Naive thymus-derived CD4-positive, alpha-beta T cell (primary cell): ENCODE measurements around the gene THPO. TPM values are rescaled to one million over a fixed set of nuclear protein-coding genes. Genes with fewer than 3 reads are reported as not detected.

Source experiments
- ATAC-seq: fragments of 150-1000 bp; cut with Tn5 transposase; 2 replicates; pipeline ENCODE4 v1.10.0; 2021; ENCODE audit warnings: mild to moderate bottlenecking, moderate library complexity
- CTCF ChIA-PET: fragments of 350-600 bp; sonication (Branson Sonifier 250); formaldehyde crosslinking; loops from one replicate; lab custom pipeline; 2021; ENCODE audit warnings: antibody characterized with exemption; lab: Charles Lee
- POLR2A ChIA-PET: fragments of 350-600 bp; sonication (Branson Sonifier 250); formaldehyde crosslinking; loops from one replicate; lab custom pipeline; 2021; ENCODE audit warnings: antibody characterized with exemption, inconsistent platforms; lab: Charles Lee
- DNase-seq, 9 donors: peaks; one replicate each; pipeline versions ENCODE4 v3.0.0 to v3.0.0-alpha.2; 2020 to 2022; ENCODE audit warnings: mixed read lengths in 1 of 9
- H3K27ac ChIP-seq: one replicate; pipeline ENCODE4 v1.7.0; 2013; ENCODE audit warnings: mild to moderate bottlenecking, low read depth, low read length, moderate library complexity
- H3K27me3 ChIP-seq, 2 donors: one replicate each; pipeline ENCODE4 v1.7.0; 2013; ENCODE audit warnings: low read length in 2 of 2, mild to moderate bottlenecking in 2 of 2, moderate library complexity in 2 of 2; ENCODE audit not compliant: control insufficient read depth in 2 of 2, insufficient read depth in 2 of 2
- H3K36me3 ChIP-seq, 3 experiments: 1 replicate in 2 of 3; 2 replicates in 1 of 3; pipeline ENCODE4 v1.7.0; 2013; ENCODE audit warnings: low read length in 3 of 3, mild to moderate bottlenecking in 3 of 3, moderate library complexity in 1 of 3; ENCODE audit not compliant: insufficient read depth in 3 of 3, control insufficient read depth in 2 of 3
- H3K4me1 ChIP-seq, 2 donors: one replicate each; pipeline ENCODE4 v1.7.0; 2013; ENCODE audit warnings: low read length in 2 of 2, mild to moderate bottlenecking in 2 of 2, moderate library complexity in 1 of 2; ENCODE audit not compliant: control insufficient read depth in 2 of 2, insufficient read depth in 2 of 2
- H3K4me3 ChIP-seq: 2 replicates; pipeline ENCODE4 v1.7.0; 2013; ENCODE audit warnings: mild to moderate bottlenecking, low read length
- H3K9me3 ChIP-seq, 3 experiments: 1 replicate in 2 of 3; 2 replicates in 1 of 3; pipeline ENCODE4 v1.7.0; 2013; ENCODE audit warnings: low read length in 3 of 3; ENCODE audit not compliant: control insufficient read depth in 2 of 3
- H3K27ac Mint-ChIP-seq, 9 donors: one replicate each; pipeline ENCODE4 v1.8.0; 2020 to 2022; ENCODE audit warnings: mixed read lengths in 9 of 9, mild to moderate bottlenecking in 8 of 9, moderate library complexity in 5 of 9, inconsistent platforms in 2 of 9
- H3K27me3 Mint-ChIP-seq, 5 donors: one replicate each; pipeline ENCODE4 v1.8.0; 2021 to 2022; ENCODE audit warnings: mixed read lengths in 5 of 5, mild to moderate bottlenecking in 1 of 5
- H3K36me3 Mint-ChIP-seq, 5 donors: one replicate each; pipeline ENCODE4 v1.8.0; 2020 to 2022; ENCODE audit warnings: mixed read lengths in 5 of 5, mild to moderate bottlenecking in 3 of 5, inconsistent platforms in 1 of 5
- H3K4me1 Mint-ChIP-seq, 7 donors: one replicate each; pipeline ENCODE4 v1.8.0; 2020 to 2022; ENCODE audit warnings: mixed read lengths in 7 of 7, mild to moderate bottlenecking in 3 of 7, inconsistent platforms in 1 of 7
- H3K4me3 Mint-ChIP-seq, 10 donors: one replicate each; pipeline ENCODE4 v1.8.0; 2020 to 2022; ENCODE audit warnings: mild to moderate bottlenecking in 10 of 10, mixed read lengths in 10 of 10, moderate library complexity in 6 of 10, inconsistent platforms in 2 of 10
- H3K9me3 Mint-ChIP-seq, 11 donors: one replicate each; pipeline ENCODE4 v1.8.0; 2020 to 2022; ENCODE audit warnings: mixed read lengths in 11 of 11, mild to moderate bottlenecking in 4 of 11, inconsistent platforms in 1 of 11, moderate library complexity in 1 of 11
- intact Hi-C, 2 donors: fragments of 100-400 bp; cut with micrococcal nuclease; formaldehyde crosslinking; loops; one replicate each; pipeline ENCODE4 v1.15.1; 2023
- polyA plus RNA-seq, 2 donors: library from polyadenylated mRNA; unstranded; fragments of 300-500 nt; fragmentation: Illumina TruSeq; gene quantifications; one replicate each; pipeline ENCODE4 v1.2.3, GENCODE V29; 2021
- total RNA-seq, 6 experiments: library from RNA in 5 of 6; stranded (reverse) in 5 of 6; gene quantifications; 1 replicate in 5 of 6; 2 replicates in 1 of 6; pipeline ENCODE4 v1.2.3 and lab custom pipeline; 2021 to 2026

THPO gene
- total and polyA plus RNA-seq, 7 experiments from 2014 or later, result not detected

GRCh38 chr3:184358124-184358767, 19.8 kb downstream of the THPO start:
- no peak for DNase-seq
- H3K4me1 Mint-ChIP-seq, result peaks cover 6 to 16% (median 10%) of the 10 kb centered on the region in 7 donors

GRCh38 chr3:184357248-184358123, 20.5 kb downstream of the THPO start:
- H3K4me3 Mint-ChIP-seq, result peak overlapping the region in 1 of 10 donors; percentile 74
- DNase-seq (no peak), ATAC-seq (no peak)
- H3K36me3 Mint-ChIP-seq, result no peaks in the 10 kb centered on the region
- no peaks in the 10 kb centered on the region for H3K27me3 ChIP-seq
- ChIA-PET CTCF (no interaction called here), POLR2A (no interaction called here)
- peaks cover 0 to 3% (median 0%) of the 10 kb centered on the region in 3 experiments for H3K36me3 ChIP-seq
- intact Hi-C loops, result no loop called here
- H3K9me3 ChIP-seq, result no peaks in the 10 kb centered on the region
- peaks cover 0 to 10% (median 0%) of the 10 kb centered on the region in 5 donors for H3K27me3 Mint-ChIP-seq
- peaks cover 5 to 15% (median 9%) of the 10 kb centered on the region in 7 donors for H3K4me1 Mint-ChIP-seq
- H3K4me3 ChIP-seq, result no peak overlapping the region
- peaks cover 0 to 13% of the 10 kb centered on the region in 2 donors for H3K4me1 ChIP-seq
- no peak overlapping the region for H3K27ac Mint-ChIP-seq
- no peak overlapping the region for H3K27ac ChIP-seq
- no peaks in the 10 kb centered on the region for H3K9me3 Mint-ChIP-seq

More at GRCh38 chr3:184358124-184358767, 19.8 kb downstream of the THPO start:
- Mint-ChIP-seq H3K36me3 (peaks cover 0 to under 1% (median 0%) of the 10 kb centered on the region in 5 donors), H3K27me3 (peaks cover 0 to 11% (median 0%) of the 10 kb centered on the region in 5 donors), H3K27ac (no peak overlapping the region), H3K9me3 (peaks cover 0 to 3% (median 0%) of the 10 kb centered on the region in 11 donors), H3K4me3 (peak overlapping the region in 2 of 10 donors; percentile 21 to 74)
- Histone ChIP-seq H3K27ac (no peak overlapping the region), H3K36me3 (peaks cover 0 to 5% (median 0%) of the 10 kb centered on the region in 3 experiments), H3K4me1 (peaks cover 0 to 13% of the 10 kb centered on the region in 2 donors), H3K4me3 (no peak overlapping the region), H3K27me3 (no peaks in the 10 kb centered on the region), H3K9me3 (no peaks in the 10 kb centered on the region)
- CTCF ChIA-PET, result no interaction called here
- intact Hi-C loops, result no loop called here
- POLR2A ChIA-PET, result no interaction called here
- no peak for ATAC-seq

- Mint-ChIP-seq H3K36me3 (no peaks in the 10 kb centered on the region), H3K27me3 (peaks cover 0 to 6% (median 0%) of the 10 kb centered on the region in 5 donors), H3K9me3 (no peaks in the 10 kb centered on the region), H3K27ac (peak overlapping the region in 1 of 9 donors; percentile 40), H3K4me1 (peaks cover 0 to 7% (median 6%) of the 10 kb centered on the region in 7 donors), H3K4me3 (no peak overlapping the region)
- ChIA-PET CTCF (interaction anchor here (0.6 to 3.4 kb wide), 5 partner anchors 16 to 196 kb away, joined by 3 to 24 read pairs (median 4); no protein-coding TSS in a partner anchor), POLR2A (no interaction called here)
- Histone ChIP-seq H3K36me3 (no peaks in the 10 kb centered on the region), H3K27me3 (no peaks in the 10 kb centered on the region), H3K27ac (no peak overlapping the region), H3K4me1 (peaks cover 0 to 7% of the 10 kb centered on the region in 2 donors), H3K9me3 (no peaks in the 10 kb centered on the region), H3K4me3 (no peak overlapping the region)
- intact Hi-C loops, result no loop called here
- no peak for ATAC-seq
- no peak for DNase-seq
These were observed 22.6 kb downstream of the THPO start for GRCh38 chr3:184355261-184356040.

- no peaks in the 10 kb centered on the region for H3K27me3 ChIP-seq
- ChIA-PET CTCF (interaction anchor here (0.6 to 3.4 kb wide), 5 partner anchors 17 to 195 kb away, joined by 3 to 24 read pairs (median 4); no protein-coding TSS in a partner anchor), POLR2A (no interaction called here)
- intact Hi-C loops, result loop anchor here in 1 of 2 donors (1.0 kb wide), 2 partner anchors 159 to 190 kb away; no protein-coding TSS in a partner anchor
- Mint-ChIP-seq H3K36me3 (no peaks in the 10 kb centered on the region), H3K4me3 (no peak overlapping the region), H3K4me1 (peaks cover 0 to 3% (median under 1%) of the 10 kb centered on the region in 7 donors), H3K27ac (no peak overlapping the region), H3K27me3 (no peaks in the 10 kb centered on the region), H3K9me3 (no peaks in the 10 kb centered on the region)
- peaks cover 0 to 7% of the 10 kb centered on the region in 2 donors for H3K4me1 ChIP-seq
- ATAC-seq (no peak), DNase-seq (no peak)
- H3K27ac ChIP-seq, result no peak overlapping the region
- H3K36me3 ChIP-seq, result no peaks in the 10 kb centered on the region
- H3K9me3 ChIP-seq, result no peaks in the 10 kb centered on the region
- H3K4me3 ChIP-seq, result no peak overlapping the region
These were observed 23.3 kb downstream of the THPO start for GRCh38 chr3:184354754-184355153.

GRCh38 chr3:184354121-184354728, 23.8 kb downstream of the THPO start:
- peaks cover 0 to 7% of the 10 kb centered on the region in 2 donors for H3K4me1 ChIP-seq
- no peak overlapping the region for H3K4me3 Mint-ChIP-seq
- peak; percentile 78 for ATAC-seq
- no peaks in the 10 kb centered on the region for H3K9me3 ChIP-seq
- H3K27me3 ChIP-seq, result no peaks in the 10 kb centered on the region
- CTCF ChIA-PET, result interaction anchor here (0.5 to 4.5 kb wide), 10 partner anchors 18 to 1254 kb away, joined by 3 to 24 read pairs (median 4); no protein-coding TSS in a partner anchor
- H3K4me3 ChIP-seq, result no peak overlapping the region
- peak overlapping the region in 1 of 9 donors; percentile 55 for H3K27ac Mint-ChIP-seq
- H3K9me3 Mint-ChIP-seq, result no peaks in the 10 kb centered on the region
- peak; percentile 21 to 64 (median 48) for DNase-seq
- H3K36me3 Mint-ChIP-seq, result no peaks in the 10 kb centered on the region
- intact Hi-C loops, result loop anchor here in 1 of 2 donors (1.0 kb wide), 2 partner anchors 159 to 190 kb away; no protein-coding TSS in a partner anchor
- H3K36me3 ChIP-seq, result no peaks in the 10 kb centered on the region
- POLR2A ChIA-PET, result interaction anchor here (0.8 to 1.4 kb wide), 2 partner anchors 9 to 172 kb away, joined by 3 to 6 read pairs; no protein-coding TSS in a partner anchor
- no peaks in the 10 kb centered on the region for H3K27me3 Mint-ChIP-seq
- H3K27ac ChIP-seq, result no peak overlapping the region
- H3K4me1 Mint-ChIP-seq, result peaks cover 0 to 2% (median 0%) of the 10 kb centered on the region in 7 donors
